K562 (cell line): Measurements from ENCODE around the gene RALY. TPM values are rescaled to one million over a fixed set of nuclear protein-coding genes. Genes with fewer than 3 reads are reported as not detected.

Experiments
- ATAC-seq: fragments of 200-7000 bp; cut with Tn5 transposase; 3 replicates; pipeline ENCODE4 v1.9.1; 2020; ENCODE audit warnings: moderate library complexity
- BruUV-seq: library from RNA; stranded (reverse); fragments of 400-500 nt; replicated peaks from 2 replicates; lab custom pipeline; 2021; lab: Mats Ljungman, UMichigan
- CTCF ChIA-PET: fragments of 300-600 bp; formaldehyde crosslinking; extraction: SDS; loops from one replicate; lab custom pipeline; 2021; ENCODE audit warnings: low intra/inter-chr PET ratio; lab: Yijun Ruan, JAX
- POLR2A ChIA-PET: fragments of 300-600, 350-650 bp; sonication (Branson Sonifier 250); formaldehyde crosslinking; extraction: SDS; loops from one replicate; lab custom pipeline; 2021; ENCODE audit warnings: antibody characterized with exemption, inconsistent platforms; lab: Yijun Ruan, JAX
- DNase-seq, 4 experiments: peaks; one replicate each; pipeline versions ENCODE4 v3.0.0 to v3.0.0-alpha.2; 2011 to 2018; ENCODE audit warnings: low spot score in 3 of 4, mixed read lengths in 3 of 4; ENCODE audit errors: extremely low read depth in 1 of 4
- FAIRE-seq: peaks from 2 replicates; lab custom pipeline; 2011; peaks lifted over from hg19 to GRCh38; lab: Jason Lieb, UNC
- H2AFZ ChIP-seq: 2 replicates; pipeline ENCODE4 v1.6.0; 2011; ENCODE audit warnings: low read depth, low read length, control low read depth, inconsistent platforms
- H3K27ac ChIP-seq: fragments of 200-600 bp; 3 replicates; pipeline ENCODE4 v1.8.0; 2011; ENCODE audit warnings: low read depth, mild to moderate bottlenecking, control low read depth, inconsistent platforms, low read length, moderate library complexity, mixed read lengths; ENCODE audit errors: extremely low read depth
- H3K27me3 ChIP-seq, 2 experiments: fragments of 300-600 bp in 1 of 2; 2 replicates in 1 of 2; 3 replicates in 1 of 2; pipeline versions ENCODE4 v1.6.0 to v1.8.0; 2011; ENCODE audit warnings: inconsistent platforms in 2 of 2, low read length in 2 of 2, mild to moderate bottlenecking in 1 of 2, mixed read lengths in 1 of 2, moderate library complexity in 1 of 2; ENCODE audit not compliant: control insufficient read depth in 2 of 2, insufficient read depth in 2 of 2
- H3K36me3 ChIP-seq: fragments of 300-600 bp; 3 replicates; pipeline ENCODE4 v1.8.0; 2011; ENCODE audit warnings: mild to moderate bottlenecking, low read length, inconsistent platforms; ENCODE audit not compliant: control insufficient read depth, insufficient read depth
- H3K4me1 ChIP-seq, 2 experiments: fragments of 200-600 bp in 1 of 2; replicated peaks in 1 of 2; 2 replicates in 1 of 2; 3 replicates in 1 of 2; pipeline versions ENCODE4 v1.5.1 to v1.8.0; 2011; ENCODE audit warnings: inconsistent platforms in 2 of 2, low read length in 2 of 2, mild to moderate bottlenecking in 1 of 2, mixed read lengths in 1 of 2, moderate library complexity in 1 of 2; ENCODE audit not compliant: control insufficient read depth in 2 of 2, insufficient read depth in 2 of 2
- H3K4me2 ChIP-seq: 2 replicates; pipeline ENCODE4 v1.6.1; 2011; ENCODE audit warnings: low read length, control low read depth, inconsistent platforms, mixed read lengths; ENCODE audit not compliant: insufficient read depth
- H3K4me3 ChIP-seq: fragments of 200-600 bp; sonication (generic), shearing (Covaris generic); 2 replicates; pipeline ENCODE4 v1.5.1; 2016; ENCODE audit warnings: control low read depth, inconsistent platforms
- H3K79me2 ChIP-seq: fragments of 200-600 bp; 3 replicates; pipeline ENCODE4 v1.8.0; 2011; ENCODE audit warnings: low read length, inconsistent platforms; ENCODE audit not compliant: control insufficient read depth, insufficient read depth
- H3K9ac ChIP-seq, 2 experiments: 2 replicates each; pipeline versions ENCODE4 v1.6.0 to v1.6.1; 2011; ENCODE audit warnings: low read depth in 2 of 2, low read length in 2 of 2, control low read depth in 1 of 2, inconsistent platforms in 1 of 2, mild to moderate bottlenecking in 1 of 2, mixed read lengths in 1 of 2; ENCODE audit not compliant: insufficient read depth in 1 of 2
- H3K9me1 ChIP-seq: one replicate; pipeline ENCODE4 v1.6.0; 2011; ENCODE audit warnings: inconsistent platforms, mild to moderate bottlenecking, low read length, moderate library complexity; ENCODE audit not compliant: control insufficient read depth, insufficient read depth
- H3K9me3 ChIP-seq: replicated peaks from 2 replicates; pipeline ENCODE4 v1.5.1; 2011; ENCODE audit warnings: low read depth, low read length, inconsistent platforms; ENCODE audit not compliant: control insufficient read depth, insufficient read depth
- H4K20me1 ChIP-seq: replicated peaks from 2 replicates; pipeline ENCODE4 v1.6.1; 2011; ENCODE audit warnings: low read length, inconsistent platforms, mixed read lengths; ENCODE audit not compliant: control insufficient read depth, insufficient read depth
- CLOCK ChIP-seq: fragments of 250-450 bp; sonication (Bioruptor Pico); IDR thresholded peaks from 2 replicates; pipeline ENCODE4 v1.4.0; 2020; ENCODE audit warnings: mild to moderate bottlenecking, moderate library complexity, borderline replicate concordance
- ETV6 ChIP-seq, 3 experiments: fragments of 150-350 bp in 1 of 3; sonication (generic) in 1 of 3; formaldehyde crosslinking in 1 of 3; IDR thresholded peaks; 2 replicates each; pipeline versions ENCODE4 v1.6.1 to v1.8.0; 2014 to 2022; ENCODE audit warnings: borderline replicate concordance in 2 of 3, low read depth in 2 of 3, antibody characterized with exemption in 1 of 3, low read length in 1 of 3, mild to moderate bottlenecking in 1 of 3, missing genetic modification reagents in 1 of 3
- MYNN ChIP-seq, 2 experiments: sonication (generic); formaldehyde crosslinking in 1 of 2; IDR thresholded peaks; 2 replicates each; pipeline versions ENCODE4 v1.5.0 to v1.6.1; 2016 to 2020; ENCODE audit warnings: antibody characterized with exemption in 1 of 2, missing genetic modification reagents in 1 of 2
- NEUROD1 ChIP-seq: fragments of 150-350 bp; IDR thresholded peaks from 2 replicates; pipeline ENCODE4 v1.6.1; 2014; ENCODE audit warnings: borderline replicate concordance, low read length, low read depth; ENCODE audit not compliant: partially characterized antibody
- PATZ1 ChIP-seq: fragments of 250-450 bp; sonication (Bioruptor Pico); IDR thresholded peaks from 2 replicates; pipeline ENCODE4 v1.5.0; 2020; ENCODE audit warnings: mild to moderate bottlenecking, borderline replicate concordance
- POLR2AphosphoS2 ChIP-seq: IDR thresholded peaks from 2 replicates; pipeline ENCODE4 v1.6.1; 2012; ENCODE audit warnings: low read length, improper control_type of control experiment
- POLR3G ChIP-seq: IDR thresholded peaks from 2 replicates; pipeline ENCODE4 v1.6.1; 2011; ENCODE audit not compliant: insufficient read length, insufficient replicate concordance; ENCODE audit errors: extremely low read depth
- RNF219 ChIP-seq: fragments of 250-450 bp; sonication (Bioruptor Pico); IDR thresholded peaks from 2 replicates; pipeline ENCODE4 v1.5.0; 2022; ENCODE audit warnings: mild to moderate bottlenecking
- SIX5 ChIP-seq, 2 experiments: IDR thresholded peaks; 2 replicates each; pipeline ENCODE4 v1.6.1; 2011; ENCODE audit warnings: low read length in 2 of 2, borderline replicate concordance in 1 of 2, low read depth in 1 of 2, mild to moderate bottlenecking in 1 of 2, moderate library complexity in 1 of 2; ENCODE audit not compliant: insufficient read depth in 1 of 2
- TFAP4 ChIP-seq: sonication (generic); formaldehyde crosslinking; IDR thresholded peaks from 2 replicates; pipeline ENCODE4 v1.8.0; 2022; ENCODE audit warnings: missing genetic modification reagents, mild to moderate bottlenecking, moderate library complexity, borderline replicate concordance
- ZFP1 ChIP-seq: fragments of 450-650 bp; formaldehyde crosslinking; IDR thresholded peaks from 2 replicates; pipeline ENCODE4 v1.4.0; 2020; ENCODE audit warnings: mild to moderate bottlenecking, mixed read lengths
- ZNF212 ChIP-seq: fragments of 450-650 bp; formaldehyde crosslinking; IDR thresholded peaks from 2 replicates; pipeline ENCODE4 v1.4.0; 2020; ENCODE audit warnings: mild to moderate bottlenecking
- WGBS: fragments of 100-300 bp; shearing (Covaris generic); methylation state at CpG from one replicate; pipeline ENCODE4 v1.1.6; 2016; ENCODE audit warnings: low coverage, mixed read lengths; ENCODE audit not compliant: insufficient coverage; ENCODE audit errors: missing lambda C conversion rate; 5-methylcytosine and 5-hydroxymethylcytosine counted together
- in situ Hi-C: fragments of 300-500 bp; cut with MboI; formaldehyde crosslinking; loops from 4 replicates; pipeline ENCODE4 v1.15.0; 2018; ENCODE audit warnings: inconsistent platforms, mixed read lengths
- intact Hi-C: fragments of 100-400 bp; cut with micrococcal nuclease; formaldehyde crosslinking; loops from 2 replicates; pipeline ENCODE4 v1.14.2; 2022
- polyA plus RNA-seq, 8 experiments: library from polyadenylated mRNA; depleted of rRNA in 4 of 8; stranded (reverse) in 5 of 8; unstranded in 3 of 8; fragments of >200 nt; fragmentation: Nextera tagmentation in 2 of 8; fragmentation: Illumina TruSeq in 1 of 8; extraction: Ambion mirVana in 2 of 8; extraction: Trizol in 1 of 8; gene quantifications; 2 replicates each; pipeline versions ENCODE4 v1.2.1 to v1.2.3, GENCODE V29; 2011 to 2014; ENCODE audit warnings: inconsistent platforms in 1 of 8, missing spikeins in 1 of 8
- total RNA-seq, 7 experiments: library from RNA; depleted of rRNA in 6 of 7; stranded (reverse); fragments of >200 nt in 6 of 7; fragmentation: Illumina TruSeq in 2 of 7; extraction: Trizol in 2 of 7; gene quantifications; 2 replicates each; pipeline versions ENCODE4 v1.2.1 to v1.2.3, GENCODE V29; 2011 to 2021; ENCODE audit warnings: low replicate concordance in 1 of 7

Gene RALY
- total and polyA plus RNA-seq, 9 of the 15 experiments (the other 6 are each of a cell fraction or from before 2014, with no cell fraction given) = 0.80 to 207 (median 128) TPM

- no peak overlapping the region for H2AFZ ChIP-seq
- CTCF ChIA-PET = no interaction called here
- H3K9me3 ChIP-seq = no peaks in the 10 kb centered on the region
- H3K27ac ChIP-seq = no peak overlapping the region
- POLR2A ChIA-PET = interaction anchor here (0.7 to 1.3 kb wide), 2 partner anchors 9 to 16 kb away, joined by 3 read pairs; no protein-coding TSS in a partner anchor
- no TSS peak for BruUV-seq
- peaks cover 7% of the 10 kb centered on the region; the same call in 2 of the 3 replicates for H3K79me2 ChIP-seq
- intact Hi-C loops (no loop called here), in situ Hi-C loops (loop anchor here (10.0 kb wide), 1 partner anchor 155 kb away; no protein-coding TSS in a partner anchor)
- no peaks in the 10 kb centered on the region for H3K27me3 ChIP-seq
- no peaks in the 10 kb centered on the region for H4K20me1 ChIP-seq
- WGBS = 85% methylated on average over 4 of the region's 6 CpGs
- peaks cover 7% of the 10 kb centered on the region for H3K9me1 ChIP-seq
- no peak overlapping the region for H3K4me2 ChIP-seq
- FAIRE-seq = no peak
- no peak overlapping the region for H3K4me3 ChIP-seq
- DNase-seq = no peak
- peaks cover 86% of the 10 kb centered on the region for H3K36me3 ChIP-seq
- ATAC-seq = no peak
- peaks cover 20 to 21% of the 10 kb centered on the region in 2 experiments for H3K4me1 ChIP-seq
- no peak overlapping the region for H3K9ac ChIP-seq
- TF ChIP-seq POLR2AphosphoS2 (no peak), NEUROD1 (no peak), POLR3G (no peak), ZFP1 (CRISPR knock-in tag) (no peak), ZNF212 (no peak), TFAP4 (CRISPR knock-in tag) (no peak), ETV6 (IDR thresholded peaks at IDR 0.05; ENCODE audit: borderline replicate concordance in 1 of 2, low read depth in 2 of 2, low read length in 1 of 2) (no peak), ETV6 (CRISPR knock-in tag; IDR thresholded peaks at IDR 0.05; ENCODE audit: borderline replicate concordance) (no peak), RNF219 (CRISPR knock-in tag) (no peak), MYNN (IDR thresholded peaks at IDR 0.05) (no peak), MYNN (CRISPR knock-in tag; IDR thresholded peaks at IDR 0.05) (no peak), SIX5 (IDR thresholded peaks at IDR 0.05; ENCODE audit: borderline replicate concordance in 1 of 2, insufficient read depth in 1 of 2, low read depth in 1 of 2, low read length in 2 of 2) (no peak), PATZ1 (no peak), CLOCK (no peak)
Observed at GRCh38 chr20:34079818-34080217, 86.1 kb downstream of the RALY start.
